ENCODE data around the gene CREM. TPM values are rescaled to one million over a fixed set of nuclear protein-coding genes. Genes with fewer than 3 reads are reported as not detected.
A peak's percentile ranks its signal among the peaks of the same experiment; 100 is the strongest.

CREM gene
- polyA plus RNA-seq, 3 donors: 11.4 to 12.4 (median 12.1) TPM

GRCh38 chr10:35124540-35124939 lies 2.1 kb upstream of the CREM start:
- Mint-ChIP-seq H3K36me3 (peaks cover 0 to 4% of the 10 kb centered on the region in 2 donors), H3K9me3 (peaks cover 0 to 2% (median 0%) of the 10 kb centered on the region in 7 donors), H3K4me3 (no peak overlapping the region), H3K27me3 (ENCODE audit: low read depth in 3 of 3) (no peaks in the 10 kb centered on the region), H3K4me1 (peaks cover 14% of the 10 kb centered on the region), H3K27ac (no peak overlapping the region)
- DNase-seq: no peak
- Histone ChIP-seq H3K9me3 (replicated peaks in 1 of 2; ENCODE audit: control insufficient read depth in 1 of 2, insufficient read depth in 1 of 2, low read length in 2 of 2) (no peaks in the 10 kb centered on the region), H3K4me3 (replicated peaks in 1 of 3; ENCODE audit: low read depth in 2 of 3, low read length in 3 of 3) (no peak overlapping the region), H3K79me2 (ENCODE audit: insufficient read depth, low read length) (peaks cover 14% of the 10 kb centered on the region), H3K36me3 (replicated peaks in 1 of 2; ENCODE audit: control insufficient read depth in 1 of 2, insufficient read depth in 2 of 2, low read length in 2 of 2) (no peaks in the 10 kb centered on the region), H3K27me3 (ENCODE audit: control insufficient read depth in 2 of 2, insufficient read depth in 2 of 2, low read length in 2 of 2) (no peaks in the 10 kb centered on the region), H3K9ac (ENCODE audit: insufficient read depth, low read length, poor library complexity, severe bottlenecking) (no peak overlapping the region), H3K4me2 (replicated peaks; ENCODE audit: extremely low read depth, low read length, poor library complexity, severe bottlenecking) (no peak overlapping the region), H3K4me1 (ENCODE audit: control insufficient read depth in 1 of 2, insufficient read depth in 2 of 2, low read length in 2 of 2) (peaks cover 13 to 19% of the 10 kb centered on the region in 2 donors), H2AFZ (ENCODE audit: insufficient read depth, low read depth, low read length, poor library complexity, severe bottlenecking) (no peak overlapping the region), H3K27ac (ENCODE audit: low read depth in 1 of 2, low read length in 2 of 2) (no peak overlapping the region), H4K20me1 (ENCODE audit: insufficient read depth, low read length) (no peaks in the 10 kb centered on the region)
- TF ChIP-seq CTCF (IDR thresholded peaks at IDR 0.05): no peak
- 95% methylated on average over 3 of the region's 6 CpGs for WGBS (ENCODE audit: insufficient coverage)
- intact Hi-C loops (cut with micrococcal nuclease): no loop called here

- peak overlapping the region; percentile 99 for H3K27ac ChIP-seq (ENCODE audit: low read depth in 1 of 2, low read length in 2 of 2)
- H3K27ac Mint-ChIP-seq: peak overlapping the region; percentile 96 to 100 (median 98)
- no peaks in the 10 kb centered on the region for H4K20me1 ChIP-seq (ENCODE audit: insufficient read depth, low read length)
- no peaks in the 10 kb centered on the region for H3K27me3 Mint-ChIP-seq (ENCODE audit: low read depth in 3 of 3)
- peak overlapping the region; percentile 90 for H2AFZ ChIP-seq (ENCODE audit: insufficient read depth, low read depth, low read length, poor library complexity, severe bottlenecking)
- intact Hi-C loops (cut with micrococcal nuclease): loop anchor here (2.0 to 5.0 kb wide), 5 partner anchors 34 to 326 kb away; partner anchors contain the start of gene CUL2 (in 2 of the 2)
- H3K9me3 Mint-ChIP-seq: peaks cover 0 to 2% (median 0%) of the 10 kb centered on the region in 7 donors
- H3K4me1 Mint-ChIP-seq: peaks cover 14% of the 10 kb centered on the region
- H3K4me1 ChIP-seq (ENCODE audit: control insufficient read depth in 1 of 2, insufficient read depth in 2 of 2, low read length in 2 of 2): peaks cover 13 to 19% of the 10 kb centered on the region in 2 donors
- H3K9me3 ChIP-seq (replicated peaks in 1 of 2; ENCODE audit: control insufficient read depth in 1 of 2, insufficient read depth in 1 of 2, low read length in 2 of 2): no peaks in the 10 kb centered on the region
- peak overlapping the region; percentile 97 for H3K9ac ChIP-seq (ENCODE audit: insufficient read depth, low read length, poor library complexity, severe bottlenecking)
- peaks cover 0 to 4% of the 10 kb centered on the region in 2 donors for H3K36me3 Mint-ChIP-seq
- peak overlapping the region; percentile 75 to 82 for H3K4me3 Mint-ChIP-seq
- no peak for TF ChIP-seq CTCF (IDR thresholded peaks at IDR 0.05)
- peaks cover 14% of the 10 kb centered on the region for H3K79me2 ChIP-seq (ENCODE audit: insufficient read depth, low read length)
- no peaks in the 10 kb centered on the region for H3K27me3 ChIP-seq (ENCODE audit: control insufficient read depth in 2 of 2, insufficient read depth in 2 of 2, low read length in 2 of 2)
- H3K36me3 ChIP-seq (replicated peaks in 1 of 2; ENCODE audit: control insufficient read depth in 1 of 2, insufficient read depth in 2 of 2, low read length in 2 of 2): no peaks in the 10 kb centered on the region
- no peak for DNase-seq
- H3K4me3 ChIP-seq (replicated peaks in 1 of 3; ENCODE audit: low read depth in 2 of 3, low read length in 3 of 3): peak overlapping the region; percentile 24 to 81 (median 80)
- WGBS (ENCODE audit: insufficient coverage): 71% methylated on average over 9 of the region's 13 CpGs
- peak overlapping the region; percentile 69 for H3K4me2 ChIP-seq (replicated peaks; ENCODE audit: extremely low read depth, low read length, poor library complexity, severe bottlenecking)
Measured at GRCh38 chr10:35126062-35126529, 550 bp upstream of the CREM start.

All from CD14-positive monocyte (primary cell).